A549 (cell line): ENCODE measurements around the gene MTCL1.

ENCODE experiments used
- CHD4 ChIP-seq: fragments of 200-600 bp; sonication (generic); IDR thresholded peaks from 2 replicates; pipeline ENCODE4 v1.6.1; 2016; ENCODE audit warnings: antibody characterized with exemption, mild to moderate bottlenecking, borderline replicate concordance
- CTCF ChIP-seq: fragments of >200 bp; sonication (Bioruptor Twin); formaldehyde crosslinking; IDR thresholded peaks from 3 replicates; pipeline ENCODE4 v1.5.1; 2016
- ELK1 ChIP-seq: fragments of 150-350 bp; IDR thresholded peaks from 2 replicates; pipeline ENCODE4 v1.6.1; 2014; ENCODE audit warnings: low read depth, mild to moderate bottlenecking, low read length
- ESRRA ChIP-seq: fragments of 150-350 bp; IDR thresholded peaks from 2 replicates; pipeline ENCODE4 v1.6.1; 2014; ENCODE audit warnings: mild to moderate bottlenecking, low read length, borderline replicate concordance
- FOSL2 ChIP-seq, 2 experiments: fragments of 450-650 bp in 1 of 2; fragments of >200 bp in 1 of 2; sonication (Bioruptor Twin) in 1 of 2; formaldehyde crosslinking; IDR thresholded peaks; 2 replicates each; pipeline versions ENCODE4 v1.5.0 to v1.6.1; 2016 to 2020; ENCODE audit warnings: mild to moderate bottlenecking in 1 of 2, moderate library complexity in 1 of 2
- HOXA7 ChIP-seq: fragments of 250-450 bp; sonication (Bioruptor Pico); IDR thresholded peaks from 2 replicates; pipeline ENCODE4 v1.5.0; 2020; ENCODE audit warnings: mild to moderate bottlenecking, moderate library complexity
- KDM5A ChIP-seq: fragments of 200-600 bp; sonication (generic); IDR thresholded peaks from 2 replicates; pipeline ENCODE4 v1.6.1; 2016; ENCODE audit warnings: antibody characterized with exemption, mild to moderate bottlenecking
- MAX ChIP-seq: IDR thresholded peaks from 2 replicates; pipeline ENCODE4 v1.6.1; 2012
- POLR2A ChIP-seq: IDR thresholded peaks from 2 replicates; pipeline ENCODE4 v1.6.1; 2012; ENCODE audit warnings: mild to moderate bottlenecking, low read length
- RAD21 ChIP-seq, 2 experiments: fragments of >200 bp in 1 of 2; sonication (Bioruptor Twin) in 1 of 2; formaldehyde crosslinking in 1 of 2; IDR thresholded peaks in 1 of 2; conservative IDR thresholded peaks in 1 of 2; 2 replicates in 1 of 2; 3 replicates in 1 of 2; pipeline ENCODE4 v1.6.1; 2012 to 2018; ENCODE audit warnings: inconsistent platforms in 1 of 2
- RARB ChIP-seq: fragments of 250-450 bp; sonication (Bioruptor Pico); IDR thresholded peaks from 2 replicates; pipeline ENCODE4 v1.8.0; 2021; ENCODE audit warnings: mild to moderate bottlenecking, moderate library complexity
- USF2 ChIP-seq: fragments of 450-650 bp; IDR thresholded peaks from 2 replicates; pipeline ENCODE4 v1.6.1; 2014; ENCODE audit warnings: antibody characterized with exemption
- TF ChIP-seq, protein P1 (sequence below): fragments of 200-600 bp; sonication (generic); IDR thresholded peaks from 2 replicates; pipeline ENCODE4 v1.6.1; 2016; ENCODE audit warnings: antibody characterized with exemption, mild to moderate bottlenecking, moderate library complexity
- TF ChIP-seq, protein P2 (sequence below): fragments of >200 bp; sonication (Bioruptor Twin); formaldehyde crosslinking; IDR thresholded peaks from 2 replicates; pipeline ENCODE4 v1.6.1; 2016

GRCh38 chr18:8769509-8770095 lies 64.2 kb downstream of the MTCL1 start:
- no peak for TF ChIP-seq RARB (CRISPR knock-in tag)
- no peak for TF ChIP-seq CTCF
- no peak for TF ChIP-seq POLR2A
- TF ChIP-seq KDM5A = no peak
- TF ChIP-seq ESRRA = no peak
- TF ChIP-seq ELK1 = no peak
- TF ChIP-seq, protein P1, sequence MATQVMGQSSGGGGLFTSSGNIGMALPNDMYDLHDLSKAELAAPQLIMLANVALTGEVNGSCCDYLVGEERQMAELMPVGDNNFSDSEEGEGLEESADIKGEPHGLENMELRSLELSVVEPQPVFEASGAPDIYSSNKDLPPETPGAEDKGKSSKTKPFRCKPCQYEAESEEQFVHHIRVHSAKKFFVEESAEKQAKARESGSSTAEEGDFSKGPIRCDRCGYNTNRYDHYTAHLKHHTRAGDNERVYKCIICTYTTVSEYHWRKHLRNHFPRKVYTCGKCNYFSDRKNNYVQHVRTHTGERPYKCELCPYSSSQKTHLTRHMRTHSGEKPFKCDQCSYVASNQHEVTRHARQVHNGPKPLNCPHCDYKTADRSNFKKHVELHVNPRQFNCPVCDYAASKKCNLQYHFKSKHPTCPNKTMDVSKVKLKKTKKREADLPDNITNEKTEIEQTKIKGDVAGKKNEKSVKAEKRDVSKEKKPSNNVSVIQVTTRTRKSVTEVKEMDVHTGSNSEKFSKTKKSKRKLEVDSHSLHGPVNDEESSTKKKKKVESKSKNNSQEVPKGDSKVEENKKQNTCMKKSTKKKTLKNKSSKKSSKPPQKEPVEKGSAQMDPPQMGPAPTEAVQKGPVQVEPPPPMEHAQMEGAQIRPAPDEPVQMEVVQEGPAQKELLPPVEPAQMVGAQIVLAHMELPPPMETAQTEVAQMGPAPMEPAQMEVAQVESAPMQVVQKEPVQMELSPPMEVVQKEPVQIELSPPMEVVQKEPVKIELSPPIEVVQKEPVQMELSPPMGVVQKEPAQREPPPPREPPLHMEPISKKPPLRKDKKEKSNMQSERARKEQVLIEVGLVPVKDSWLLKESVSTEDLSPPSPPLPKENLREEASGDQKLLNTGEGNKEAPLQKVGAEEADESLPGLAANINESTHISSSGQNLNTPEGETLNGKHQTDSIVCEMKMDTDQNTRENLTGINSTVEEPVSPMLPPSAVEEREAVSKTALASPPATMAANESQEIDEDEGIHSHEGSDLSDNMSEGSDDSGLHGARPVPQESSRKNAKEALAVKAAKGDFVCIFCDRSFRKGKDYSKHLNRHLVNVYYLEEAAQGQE = no peak
- TF ChIP-seq CHD4 = no peak
- TF ChIP-seq USF2 = no peak
- TF ChIP-seq, protein P2, sequence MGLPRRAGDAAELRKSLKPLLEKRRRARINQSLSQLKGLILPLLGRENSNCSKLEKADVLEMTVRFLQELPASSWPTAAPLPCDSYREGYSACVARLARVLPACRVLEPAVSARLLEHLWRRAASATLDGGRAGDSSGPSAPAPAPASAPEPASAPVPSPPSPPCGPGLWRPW = no peak
- no peak for TF ChIP-seq FOSL2 (IDR thresholded peaks at IDR 0.05)
- TF ChIP-seq FOSL2 (CRISPR knock-in tag; IDR thresholded peaks at IDR 0.05) = no peak
- no peak for TF ChIP-seq RAD21 (conservative IDR thresholded peaks at IDR 0.05 in 1 of 2, IDR thresholded peaks at IDR 0.05 in 1 of 2)
- no peak for TF ChIP-seq HOXA7 (CRISPR knock-in tag)
- TF ChIP-seq MAX = no peak
